Activated T-helper 1 cell treated with anti-CD3 and anti-CD28 coated beads, Interleukin-12 subunit alpha, Interleukin-12 subunit beta, Interleukin-2, Interleukin-4 antibody, amounts not matched to agents 30 ng/mL and 10 ng/mL and 1 ng/mL, durations not matched to agents 14 hours and 24 hours and 36 hours (primary cell): ENCODE measurements around the gene LRMDA. TPM values are rescaled to one million over a fixed set of nuclear protein-coding genes. Genes with fewer than 3 reads are reported as not detected.

ENCODE experiments used
- DNase-seq: peaks from one replicate; pipeline ENCODE4 v3.0.0; 2021; ENCODE audit warnings: low spot score
- H3K27ac Mint-ChIP-seq: one replicate; pipeline ENCODE4 v1.8.0; 2021; ENCODE audit warnings: mild to moderate bottlenecking, mixed read lengths
- H3K27me3 Mint-ChIP-seq: one replicate; pipeline ENCODE4 v1.8.0; 2022; ENCODE audit warnings: mild to moderate bottlenecking, moderate library complexity, mixed read lengths; ENCODE audit not compliant: insufficient read depth
- H3K36me3 Mint-ChIP-seq: one replicate; pipeline ENCODE4 v1.8.0; 2021; ENCODE audit warnings: low read depth, mixed read lengths
- H3K4me1 Mint-ChIP-seq: one replicate; pipeline ENCODE4 v1.8.0; 2021; ENCODE audit warnings: low read depth, mixed read lengths
- H3K4me3 Mint-ChIP-seq: one replicate; pipeline ENCODE4 v1.8.0; 2021; ENCODE audit warnings: mild to moderate bottlenecking, moderate library complexity, mixed read lengths
- H3K9me3 Mint-ChIP-seq: one replicate; pipeline ENCODE4 v1.8.0; 2021; ENCODE audit warnings: mixed read lengths
- intact Hi-C: fragments of 100-400 bp; cut with micrococcal nuclease; formaldehyde crosslinking; loops from one replicate; pipeline ENCODE4 v1.15.1; 2024
- total RNA-seq: library from RNA; stranded (reverse); gene quantifications from 2 replicates; pipeline ENCODE4 v1.2.3, GENCODE V29; 2022

The LRMDA gene
- total RNA-seq, 1 donor from 2014 or later, result not detected

GRCh38 chr10:75838486-75838885 lies 407.1 kb downstream of the LRMDA start:
- Mint-ChIP-seq H3K4me1 (no peaks in the 10 kb centered on the region), H3K27ac (no peak overlapping the region), H3K9me3 (no peaks in the 10 kb centered on the region), H3K4me3 (no peak overlapping the region), H3K36me3 (no peaks in the 10 kb centered on the region), H3K27me3 (no peaks in the 10 kb centered on the region)
- no peak for DNase-seq
- intact Hi-C loops, result no loop called here

- no peaks in the 10 kb centered on the region for H3K27me3 Mint-ChIP-seq
- no peak for DNase-seq
Measured at GRCh38 chr10:75839020-75839419, 407.6 kb downstream of the LRMDA start.

GRCh38 chr10:75841266-75841665 lies 409.8 kb downstream of the LRMDA start:
- Mint-ChIP-seq H3K27me3 (no peaks in the 10 kb centered on the region), H3K9me3 (no peaks in the 10 kb centered on the region), H3K4me3 (no peak overlapping the region), H3K27ac (no peak overlapping the region), H3K36me3 (no peaks in the 10 kb centered on the region), H3K4me1 (no peaks in the 10 kb centered on the region)
- intact Hi-C loops, result no loop called here
- DNase-seq, result no peak

More at GRCh38 chr10:75839020-75839419, 407.6 kb downstream of the LRMDA start:
- no peaks in the 10 kb centered on the region for H3K4me1 Mint-ChIP-seq
- H3K36me3 Mint-ChIP-seq, result no peaks in the 10 kb centered on the region
- H3K27ac Mint-ChIP-seq, result no peak overlapping the region
- intact Hi-C loops, result no loop called here
- H3K9me3 Mint-ChIP-seq, result no peaks in the 10 kb centered on the region
- no peak overlapping the region for H3K4me3 Mint-ChIP-seq

GRCh38 chr10:75845176-75845947 lies 413.9 kb downstream of the LRMDA start:
- no peak overlapping the region for H3K4me3 Mint-ChIP-seq
- no peak for DNase-seq
- peaks cover 3% of the 10 kb centered on the region for H3K27me3 Mint-ChIP-seq
- no peaks in the 10 kb centered on the region for H3K9me3 Mint-ChIP-seq
- no peaks in the 10 kb centered on the region for H3K36me3 Mint-ChIP-seq
- H3K4me1 Mint-ChIP-seq, result no peaks in the 10 kb centered on the region
- no peak overlapping the region for H3K27ac Mint-ChIP-seq
- intact Hi-C loops, result no loop called here

GRCh38 chr10:75847477-75847876 lies 416.1 kb downstream of the LRMDA start:
- H3K4me1 Mint-ChIP-seq, result no peaks in the 10 kb centered on the region
- no peak overlapping the region for H3K4me3 Mint-ChIP-seq
- H3K27ac Mint-ChIP-seq, result no peak overlapping the region
- H3K36me3 Mint-ChIP-seq, result no peaks in the 10 kb centered on the region
- no peaks in the 10 kb centered on the region for H3K9me3 Mint-ChIP-seq
- intact Hi-C loops, result no loop called here
- no peak for DNase-seq
- H3K27me3 Mint-ChIP-seq, result peaks cover 3% of the 10 kb centered on the region

GRCh38 chr10:75851580-75852345 lies 420.3 kb downstream of the LRMDA start:
- intact Hi-C loops, result no loop called here
- Mint-ChIP-seq H3K4me3 (no peak overlapping the region), H3K4me1 (no peaks in the 10 kb centered on the region), H3K36me3 (no peaks in the 10 kb centered on the region), H3K27me3 (peaks cover 3% of the 10 kb centered on the region), H3K9me3 (no peaks in the 10 kb centered on the region), H3K27ac (no peak overlapping the region)
- DNase-seq, result no peak

- H3K27ac Mint-ChIP-seq, result no peak overlapping the region
- no peaks in the 10 kb centered on the region for H3K4me1 Mint-ChIP-seq
- H3K36me3 Mint-ChIP-seq, result no peaks in the 10 kb centered on the region
- H3K4me3 Mint-ChIP-seq, result no peak overlapping the region
- intact Hi-C loops, result no loop called here
- H3K9me3 Mint-ChIP-seq, result no peaks in the 10 kb centered on the region
- DNase-seq, result no peak
- H3K27me3 Mint-ChIP-seq, result peaks cover 3% of the 10 kb centered on the region
Measured at GRCh38 chr10:75852851-75853484, 421.5 kb downstream of the LRMDA start.

GRCh38 chr10:75857269-75857846 lies 425.9 kb downstream of the LRMDA start:
- Mint-ChIP-seq H3K9me3 (no peaks in the 10 kb centered on the region), H3K27me3 (no peaks in the 10 kb centered on the region)

GRCh38 chr10:75857896-75858295 lies 426.5 kb downstream of the LRMDA start:
- no peaks in the 10 kb centered on the region for H3K4me1 Mint-ChIP-seq
- no peaks in the 10 kb centered on the region for H3K36me3 Mint-ChIP-seq
- H3K9me3 Mint-ChIP-seq, result no peaks in the 10 kb centered on the region
- H3K27me3 Mint-ChIP-seq, result no peaks in the 10 kb centered on the region
- DNase-seq, result no peak
- no peak overlapping the region for H3K27ac Mint-ChIP-seq
- H3K4me3 Mint-ChIP-seq, result no peak overlapping the region
- intact Hi-C loops, result no loop called here

More at GRCh38 chr10:75857269-75857846, 425.9 kb downstream of the LRMDA start:
- Mint-ChIP-seq H3K27ac (no peak overlapping the region), H3K36me3 (no peaks in the 10 kb centered on the region), H3K4me1 (no peaks in the 10 kb centered on the region), H3K4me3 (no peak overlapping the region)
- no peak for DNase-seq
- intact Hi-C loops, result no loop called here

- Mint-ChIP-seq H3K4me3 (no peak overlapping the region), H3K27me3 (no peaks in the 10 kb centered on the region), H3K9me3 (no peaks in the 10 kb centered on the region), H3K4me1 (no peaks in the 10 kb centered on the region), H3K27ac (no peak overlapping the region), H3K36me3 (no peaks in the 10 kb centered on the region)
- intact Hi-C loops, result no loop called here
- DNase-seq, result no peak
Measured at GRCh38 chr10:75858339-75858738, 426.9 kb downstream of the LRMDA start.

- intact Hi-C loops, result no loop called here
- Mint-ChIP-seq H3K9me3 (no peaks in the 10 kb centered on the region), H3K27me3 (no peaks in the 10 kb centered on the region), H3K27ac (no peak overlapping the region), H3K4me3 (no peak overlapping the region), H3K4me1 (no peaks in the 10 kb centered on the region), H3K36me3 (no peaks in the 10 kb centered on the region)
- DNase-seq, result no peak
Measured at GRCh38 chr10:75859141-75859540, 427.7 kb downstream of the LRMDA start.

GRCh38 chr10:75860009-75860408 lies 428.6 kb downstream of the LRMDA start:
- H3K27me3 Mint-ChIP-seq, result no peaks in the 10 kb centered on the region
- H3K9me3 Mint-ChIP-seq, result no peaks in the 10 kb centered on the region
- H3K27ac Mint-ChIP-seq, result no peak overlapping the region
- no peak for DNase-seq
- intact Hi-C loops, result no loop called here
- H3K36me3 Mint-ChIP-seq, result no peaks in the 10 kb centered on the region
- H3K4me3 Mint-ChIP-seq, result no peak overlapping the region
- H3K4me1 Mint-ChIP-seq, result no peaks in the 10 kb centered on the region

- Mint-ChIP-seq H3K4me3 (no peak overlapping the region), H3K9me3 (no peaks in the 10 kb centered on the region), H3K4me1 (no peaks in the 10 kb centered on the region), H3K27me3 (no peaks in the 10 kb centered on the region), H3K27ac (no peak overlapping the region), H3K36me3 (no peaks in the 10 kb centered on the region)
- DNase-seq, result no peak
- intact Hi-C loops, result no loop called here
Measured at GRCh38 chr10:75861582-75861981, 430.2 kb downstream of the LRMDA start.
